Panc1 (cell line): ENCODE measurements around the gene UBTD1. TPM values are rescaled to one million over a fixed set of nuclear protein-coding genes. Genes with fewer than 3 reads are reported as not detected.

Experiments
- ATAC-seq: fragments of 200-7000 bp; cut with Tn5 transposase; 2 replicates; pipeline ENCODE4 v1.9.1; 2020; ENCODE audit warnings: mild to moderate bottlenecking, moderate library complexity
- BruUV-seq: library from RNA; stranded (reverse); fragments of 400-500 nt; replicated peaks from 2 replicates; lab custom pipeline; 2021; lab: Mats Ljungman, UMichigan
- CTCF ChIA-PET: fragments of 300-600 bp; sonication (Branson Sonifier 250); formaldehyde crosslinking; loops from one replicate; lab custom pipeline; 2022; ENCODE audit warnings: antibody characterized with exemption; lab: Charles Lee
- POLR2A ChIA-PET: fragments of 300-600 bp; sonication (Branson Sonifier 250); formaldehyde crosslinking; loops from one replicate; lab custom pipeline; 2022; ENCODE audit warnings: antibody characterized with exemption; lab: Charles Lee
- DNase-seq: peaks from one replicate; pipeline ENCODE4 v3.0.0-alpha.2; 2010; ENCODE audit warnings: low read depth, low spot score
- H3K27ac ChIP-seq: 2 replicates; pipeline ENCODE4 v1.5.1; 2011; ENCODE audit warnings: mild to moderate bottlenecking, low read length, inconsistent platforms
- H3K27me3 ChIP-seq: fragments of 200-500 bp; sonication (Bioruptor generic); 2 replicates; pipeline ENCODE4 v1.6.0; 2014; ENCODE audit warnings: low read length, inconsistent platforms; ENCODE audit not compliant: control insufficient read depth, insufficient read depth
- H3K36me3 ChIP-seq: fragments of 200-500 bp; sonication (Bioruptor generic); 2 replicates; pipeline ENCODE4 v1.5.1; 2014; ENCODE audit warnings: inconsistent platforms, mild to moderate bottlenecking, low read length, moderate library complexity; ENCODE audit not compliant: control insufficient read depth, insufficient read depth
- H3K4me1 ChIP-seq: 2 replicates; pipeline ENCODE4 v1.5.1; 2011; ENCODE audit warnings: inconsistent platforms, mild to moderate bottlenecking, low read length, moderate library complexity; ENCODE audit not compliant: control insufficient read depth, insufficient read depth
- H3K4me3 ChIP-seq, 2 experiments: 2 replicates each; pipeline ENCODE4 v1.5.1; 2011 to 2012; ENCODE audit warnings: low read depth in 2 of 2, low read length in 2 of 2, mild to moderate bottlenecking in 2 of 2, inconsistent platforms in 1 of 2, moderate library complexity in 1 of 2
- H3K9me3 ChIP-seq: fragments of 200-500 bp; sonication (Bioruptor generic); 2 replicates; pipeline ENCODE4 v1.5.1; 2014; ENCODE audit warnings: low read depth, mild to moderate bottlenecking, inconsistent platforms, low read length, moderate library complexity; ENCODE audit not compliant: control insufficient read depth, insufficient read depth
- POLR2AphosphoS5 ChIP-seq: IDR thresholded peaks from 2 replicates; pipeline ENCODE4 v1.6.1; 2012; ENCODE audit warnings: mild to moderate bottlenecking, low read depth, low read length, moderate library complexity
- SIN3A ChIP-seq: IDR thresholded peaks from 2 replicates; pipeline ENCODE4 v1.6.1; 2012; ENCODE audit warnings: low read depth, mild to moderate bottlenecking, low read length, moderate library complexity, borderline replicate concordance; ENCODE audit not compliant: insufficient read depth
- TCF7L2 ChIP-seq: IDR thresholded peaks from 2 replicates; pipeline ENCODE4 v1.6.1; 2011; ENCODE audit warnings: mild to moderate bottlenecking, low read depth, low read length, inconsistent platforms
- in situ Hi-C: cut with HindIII; loops from 2 replicates; pipeline ENCODE4 v1.10.0; 2016; ENCODE audit warnings: low sequenced_read_pairs, low pct_unique_long_range_greater_than_20kb
- intact Hi-C: fragments of 100-400 bp; cut with micrococcal nuclease; formaldehyde crosslinking; loops from one replicate; pipeline ENCODE4 v1.10.0; 2022; ENCODE audit not compliant: unreplicated experiment
- total RNA-seq: library from RNA; stranded (reverse); gene quantifications from one replicate; pipeline ENCODE4 v1.2.1, GENCODE V29; 2021; ENCODE audit not compliant: unreplicated experiment
- TF ChIP-seq, protein P1 (sequence below), 2 experiments: IDR thresholded peaks; 2 replicates each; pipeline ENCODE4 v1.6.1; 2011 to 2012; ENCODE audit warnings: low read depth in 2 of 2, control low read depth in 1 of 2, low read length in 1 of 2, mild to moderate bottlenecking in 1 of 2, moderate library complexity in 1 of 2; ENCODE audit not compliant: insufficient read depth in 1 of 2
- TF ChIP-seq, protein P2 (sequence below): fragments of 450-650 bp; IDR thresholded peaks from 2 replicates; pipeline ENCODE4 v1.5.1; 2017; ENCODE audit warnings: mild to moderate bottlenecking

UBTD1 gene
- total RNA-seq, 1 experiment from 2014 or later: 55.6 TPM

- no TSS peak for BruUV-seq
- H3K36me3 ChIP-seq: no peaks in the 10 kb centered on the region
- H3K4me3 ChIP-seq: no peak overlapping the region
- TF ChIP-seq, protein P1, sequence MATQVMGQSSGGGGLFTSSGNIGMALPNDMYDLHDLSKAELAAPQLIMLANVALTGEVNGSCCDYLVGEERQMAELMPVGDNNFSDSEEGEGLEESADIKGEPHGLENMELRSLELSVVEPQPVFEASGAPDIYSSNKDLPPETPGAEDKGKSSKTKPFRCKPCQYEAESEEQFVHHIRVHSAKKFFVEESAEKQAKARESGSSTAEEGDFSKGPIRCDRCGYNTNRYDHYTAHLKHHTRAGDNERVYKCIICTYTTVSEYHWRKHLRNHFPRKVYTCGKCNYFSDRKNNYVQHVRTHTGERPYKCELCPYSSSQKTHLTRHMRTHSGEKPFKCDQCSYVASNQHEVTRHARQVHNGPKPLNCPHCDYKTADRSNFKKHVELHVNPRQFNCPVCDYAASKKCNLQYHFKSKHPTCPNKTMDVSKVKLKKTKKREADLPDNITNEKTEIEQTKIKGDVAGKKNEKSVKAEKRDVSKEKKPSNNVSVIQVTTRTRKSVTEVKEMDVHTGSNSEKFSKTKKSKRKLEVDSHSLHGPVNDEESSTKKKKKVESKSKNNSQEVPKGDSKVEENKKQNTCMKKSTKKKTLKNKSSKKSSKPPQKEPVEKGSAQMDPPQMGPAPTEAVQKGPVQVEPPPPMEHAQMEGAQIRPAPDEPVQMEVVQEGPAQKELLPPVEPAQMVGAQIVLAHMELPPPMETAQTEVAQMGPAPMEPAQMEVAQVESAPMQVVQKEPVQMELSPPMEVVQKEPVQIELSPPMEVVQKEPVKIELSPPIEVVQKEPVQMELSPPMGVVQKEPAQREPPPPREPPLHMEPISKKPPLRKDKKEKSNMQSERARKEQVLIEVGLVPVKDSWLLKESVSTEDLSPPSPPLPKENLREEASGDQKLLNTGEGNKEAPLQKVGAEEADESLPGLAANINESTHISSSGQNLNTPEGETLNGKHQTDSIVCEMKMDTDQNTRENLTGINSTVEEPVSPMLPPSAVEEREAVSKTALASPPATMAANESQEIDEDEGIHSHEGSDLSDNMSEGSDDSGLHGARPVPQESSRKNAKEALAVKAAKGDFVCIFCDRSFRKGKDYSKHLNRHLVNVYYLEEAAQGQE (IDR thresholded peaks at IDR 0.05; ENCODE audit: insufficient read depth in 1 of 2, low read depth in 2 of 2, low read length in 1 of 2): no peak
- TF ChIP-seq TCF7L2: no peak
- no peak for TF ChIP-seq SIN3A
- TF ChIP-seq, protein P2, sequence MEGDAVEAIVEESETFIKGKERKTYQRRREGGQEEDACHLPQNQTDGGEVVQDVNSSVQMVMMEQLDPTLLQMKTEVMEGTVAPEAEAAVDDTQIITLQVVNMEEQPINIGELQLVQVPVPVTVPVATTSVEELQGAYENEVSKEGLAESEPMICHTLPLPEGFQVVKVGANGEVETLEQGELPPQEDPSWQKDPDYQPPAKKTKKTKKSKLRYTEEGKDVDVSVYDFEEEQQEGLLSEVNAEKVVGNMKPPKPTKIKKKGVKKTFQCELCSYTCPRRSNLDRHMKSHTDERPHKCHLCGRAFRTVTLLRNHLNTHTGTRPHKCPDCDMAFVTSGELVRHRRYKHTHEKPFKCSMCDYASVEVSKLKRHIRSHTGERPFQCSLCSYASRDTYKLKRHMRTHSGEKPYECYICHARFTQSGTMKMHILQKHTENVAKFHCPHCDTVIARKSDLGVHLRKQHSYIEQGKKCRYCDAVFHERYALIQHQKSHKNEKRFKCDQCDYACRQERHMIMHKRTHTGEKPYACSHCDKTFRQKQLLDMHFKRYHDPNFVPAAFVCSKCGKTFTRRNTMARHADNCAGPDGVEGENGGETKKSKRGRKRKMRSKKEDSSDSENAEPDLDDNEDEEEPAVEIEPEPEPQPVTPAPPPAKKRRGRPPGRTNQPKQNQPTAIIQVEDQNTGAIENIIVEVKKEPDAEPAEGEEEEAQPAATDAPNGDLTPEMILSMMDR: no peak
- no peak for TF ChIP-seq POLR2AphosphoS5
- ATAC-seq: peak; percentile 6
- no peak for DNase-seq
- in situ Hi-C loops: no loop called here
- ChIA-PET CTCF (interaction anchor here (0.5 to 2.4 kb wide), 7 partner anchors 9 to 41 kb away, joined by 3 to 23 read pairs (median 5); partner anchors contain the start of gene HOGA1), POLR2A (no interaction called here)
- no peaks in the 10 kb centered on the region for H3K9me3 ChIP-seq
- no peaks in the 10 kb centered on the region for H3K27me3 ChIP-seq
- peak overlapping the region; percentile 83 for H3K27ac ChIP-seq
- H3K4me1 ChIP-seq: peaks cover 55% of the 10 kb centered on the region
- intact Hi-C loops: loop anchor here (2.0 kb wide), 1 partner anchor 41 kb away; no protein-coding TSS in a partner anchor
These were observed 72.9 kb downstream of the UBTD1 start for GRCh38 chr10:97571622-97572021.

- DNase-seq (peak; percentile 53), ATAC-seq (peak; percentile 73)
- Histone ChIP-seq H3K27ac (peak within 1 kb of the TSS; percentile 87), H3K4me3 (no peak within 1 kb of the TSS), H3K4me1 (peaks cover 55% of the 10 kb centered on the region), H3K27me3 (no peaks in the 10 kb centered on the region), H3K36me3 (no peaks in the 10 kb centered on the region), H3K9me3 (no peaks in the 10 kb centered on the region)
- intact Hi-C loops: loop anchor here (2.0 kb wide), 1 partner anchor 40 kb away; no protein-coding TSS in a partner anchor
- in situ Hi-C loops: no loop called here
- ChIA-PET CTCF (interaction anchor here (0.6 to 2.4 kb wide), 9 partner anchors 8 to 62 kb away, joined by 3 to 23 read pairs (median 4); partner anchors contain the start of gene HOGA1), POLR2A (no interaction called here)
- TF ChIP-seq, protein P1 (IDR thresholded peaks at IDR 0.05; ENCODE audit: insufficient read depth in 1 of 2, low read depth in 2 of 2, low read length in 1 of 2): 0 out of 4 replicates have a peak, but pooled peaks of 1 of the 2 experiments have one; percentile 14
- TF ChIP-seq SIN3A (no peak), TCF7L2 (no peak), POLR2AphosphoS5 (no peak)
- TF ChIP-seq, protein P2: peak; percentile 98
- BruUV-seq: no TSS peak
These were observed 73.7 kb downstream of the UBTD1 start, which contains the start of gene ANKRD2 for GRCh38 chr10:97572214-97572989. Gene ANKRD2, plus strand, starts transcription at chr10:97572779. Its CDS starts 10 bp downstream, at chr10:97572789.
